Neural progenitor cell (in vitro differentiated cells): Measurements from ENCODE around the gene KLHL29. TPM values are rescaled to one million over a fixed set of nuclear protein-coding genes. Genes with fewer than 3 reads are reported as not detected.
"Not testable (repeated sequence)": the region's sequence is repeated elsewhere in the genome, so short reads cannot be mapped to it uniquely, and the experiment has no call there.

Experiments used
- DNase-seq: peaks from one replicate; pipeline ENCODE4 v3.0.0-alpha.2; 2016; ENCODE audit warnings: low spot score
- H2AFZ ChIP-seq: fragments of 200-600 bp; sonication (generic); replicated peaks from 2 replicates; pipeline ENCODE4 v1.6.1; 2016; ENCODE audit warnings: antibody characterized with exemption
- H3F3A ChIP-seq: fragments of 200-600 bp; sonication (generic); 2 replicates; pipeline ENCODE4 v1.6.1; 2016; ENCODE audit warnings: antibody characterized with exemption, low read depth
- H3K27ac ChIP-seq: fragments of 200-600 bp; sonication (generic); 2 replicates; pipeline ENCODE4 v1.5.1; 2016; ENCODE audit warnings: mild to moderate bottlenecking
- H3K27me3 ChIP-seq: fragments of 200-600 bp; sonication (generic); 2 replicates; pipeline ENCODE4 v1.6.1; 2016; ENCODE audit warnings: mild to moderate bottlenecking, moderate library complexity
- H3K36me3 ChIP-seq: fragments of 200-600 bp; sonication (generic); 2 replicates; pipeline ENCODE4 v1.5.1; 2016
- H3K4me1 ChIP-seq: fragments of 200-600 bp; sonication (generic); 2 replicates; pipeline ENCODE4 v1.6.1; 2016; ENCODE audit warnings: mixed run types
- H3K4me2 ChIP-seq: fragments of 200-600 bp; sonication (generic); 2 replicates; pipeline ENCODE4 v1.6.1; 2016
- H3K4me3 ChIP-seq: fragments of 200-600 bp; sonication (generic); 2 replicates; pipeline ENCODE4 v1.5.1; 2016
- H3K79me2 ChIP-seq: fragments of 200-600 bp; sonication (generic); 2 replicates; pipeline ENCODE4 v1.6.1; 2016; ENCODE audit warnings: low read depth
- H3K9ac ChIP-seq: fragments of 200-600 bp; sonication (generic); 2 replicates; pipeline ENCODE4 v1.6.1; 2016
- H3K9me3 ChIP-seq: fragments of 200-600 bp; sonication (generic); 2 replicates; pipeline ENCODE4 v1.5.1; 2016; ENCODE audit warnings: low read depth
- H4K20me1 ChIP-seq: fragments of 200-600 bp; sonication (generic); 2 replicates; pipeline ENCODE4 v1.6.1; 2016; ENCODE audit warnings: low read depth
- H3K27ac Mint-ChIP-seq: 3 replicates; pipeline ENCODE4 v1.8.0; 2021; ENCODE audit warnings: mixed read lengths
- H3K27me3 Mint-ChIP-seq: 2 replicates; pipeline ENCODE4 v1.8.0; 2022; ENCODE audit warnings: low read depth, mild to moderate bottlenecking, inconsistent platforms, moderate library complexity, mixed read lengths; ENCODE audit not compliant: insufficient read depth
- H3K36me3 Mint-ChIP-seq: 3 replicates; pipeline ENCODE4 v1.8.0; 2021; ENCODE audit warnings: mixed read lengths
- H3K4me1 Mint-ChIP-seq: 3 replicates; pipeline ENCODE4 v1.8.0; 2021; ENCODE audit warnings: mixed read lengths
- H3K4me3 Mint-ChIP-seq: 3 replicates; pipeline ENCODE4 v1.8.0; 2021; ENCODE audit warnings: mild to moderate bottlenecking, moderate library complexity, mixed read lengths
- H3K9me3 Mint-ChIP-seq: 3 replicates; pipeline ENCODE4 v1.8.0; 2020; ENCODE audit warnings: mixed read lengths
- EZH2 ChIP-seq: fragments of 200-600 bp; sonication (generic); IDR thresholded peaks from 2 replicates; pipeline ENCODE4 v1.6.1; 2017; ENCODE audit warnings: antibody characterized with exemption, mild to moderate bottlenecking, moderate library complexity
- EZH2phosphoT487 ChIP-seq: fragments of 200-600 bp; sonication (generic); IDR thresholded peaks from 2 replicates; pipeline ENCODE4 v1.6.1; 2017; ENCODE audit warnings: antibody characterized with exemption
- total RNA-seq: library from RNA; depleted of rRNA; stranded (reverse); fragments of >200 nt; gene quantifications from 2 replicates; pipeline ENCODE4 v1.2.3, GENCODE V29; 2015; ENCODE audit warnings: low replicate concordance
- TF ChIP-seq, protein P1 (sequence below): fragments of 200-600 bp; sonication (generic); IDR thresholded peaks from 2 replicates; pipeline ENCODE4 v1.5.1; 2017; ENCODE audit warnings: antibody characterized with exemption, mild to moderate bottlenecking

The KLHL29 gene
- total RNA-seq, 1 donor from 2014 or later, result 1.6 TPM

DNA sequence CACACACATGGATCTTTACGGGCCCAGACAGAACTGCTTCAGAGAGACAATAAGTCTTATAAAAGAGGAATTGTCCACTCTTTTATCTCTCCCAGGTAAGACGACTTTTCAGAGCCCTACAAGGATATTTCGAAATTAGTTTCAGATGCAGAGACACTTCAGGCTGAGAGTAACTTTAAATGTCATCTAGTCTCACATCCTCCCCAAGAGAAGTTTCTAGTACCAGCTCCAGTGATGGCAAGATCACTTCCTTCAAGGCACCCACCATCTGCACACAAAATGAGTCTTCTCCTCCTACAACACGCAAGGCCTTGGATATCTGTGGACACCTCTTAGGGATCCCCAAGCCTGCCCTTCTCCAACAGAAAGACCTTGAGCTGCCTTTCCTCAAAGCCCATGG, 39.0 kb upstream of the KLHL29 start:
- no peak for TF ChIP-seq EZH2
- TF ChIP-seq, protein P1, sequence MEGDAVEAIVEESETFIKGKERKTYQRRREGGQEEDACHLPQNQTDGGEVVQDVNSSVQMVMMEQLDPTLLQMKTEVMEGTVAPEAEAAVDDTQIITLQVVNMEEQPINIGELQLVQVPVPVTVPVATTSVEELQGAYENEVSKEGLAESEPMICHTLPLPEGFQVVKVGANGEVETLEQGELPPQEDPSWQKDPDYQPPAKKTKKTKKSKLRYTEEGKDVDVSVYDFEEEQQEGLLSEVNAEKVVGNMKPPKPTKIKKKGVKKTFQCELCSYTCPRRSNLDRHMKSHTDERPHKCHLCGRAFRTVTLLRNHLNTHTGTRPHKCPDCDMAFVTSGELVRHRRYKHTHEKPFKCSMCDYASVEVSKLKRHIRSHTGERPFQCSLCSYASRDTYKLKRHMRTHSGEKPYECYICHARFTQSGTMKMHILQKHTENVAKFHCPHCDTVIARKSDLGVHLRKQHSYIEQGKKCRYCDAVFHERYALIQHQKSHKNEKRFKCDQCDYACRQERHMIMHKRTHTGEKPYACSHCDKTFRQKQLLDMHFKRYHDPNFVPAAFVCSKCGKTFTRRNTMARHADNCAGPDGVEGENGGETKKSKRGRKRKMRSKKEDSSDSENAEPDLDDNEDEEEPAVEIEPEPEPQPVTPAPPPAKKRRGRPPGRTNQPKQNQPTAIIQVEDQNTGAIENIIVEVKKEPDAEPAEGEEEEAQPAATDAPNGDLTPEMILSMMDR, result no peak
- TF ChIP-seq EZH2phosphoT487, result no peak
- Histone ChIP-seq H2AFZ (no peak overlapping the region), H3K4me1 (no peaks in the 10 kb centered on the region), H3K27me3 (no peaks in the 10 kb centered on the region), H3F3A (no peaks in the 10 kb centered on the region), H3K79me2 (no peaks in the 10 kb centered on the region), H3K36me3 (no peaks in the 10 kb centered on the region), H4K20me1 (no peaks in the 10 kb centered on the region), H3K4me2 (no peak overlapping the region), H3K4me3 (no peak overlapping the region), H3K9ac (no peak overlapping the region), H3K9me3 (no peaks in the 10 kb centered on the region), H3K27ac (no peak overlapping the region)
- H3K27ac Mint-ChIP-seq, result no peak overlapping the region
- peaks cover 4% of the 10 kb centered on the region for H3K27me3 Mint-ChIP-seq
- no peak overlapping the region for H3K4me3 Mint-ChIP-seq
- H3K36me3 Mint-ChIP-seq, result no peaks in the 10 kb centered on the region
- H3K9me3 Mint-ChIP-seq, result peaks cover 5% of the 10 kb centered on the region
- H3K4me1 Mint-ChIP-seq, result peaks cover 16% of the 10 kb centered on the region
- no peak for DNase-seq

DNA sequence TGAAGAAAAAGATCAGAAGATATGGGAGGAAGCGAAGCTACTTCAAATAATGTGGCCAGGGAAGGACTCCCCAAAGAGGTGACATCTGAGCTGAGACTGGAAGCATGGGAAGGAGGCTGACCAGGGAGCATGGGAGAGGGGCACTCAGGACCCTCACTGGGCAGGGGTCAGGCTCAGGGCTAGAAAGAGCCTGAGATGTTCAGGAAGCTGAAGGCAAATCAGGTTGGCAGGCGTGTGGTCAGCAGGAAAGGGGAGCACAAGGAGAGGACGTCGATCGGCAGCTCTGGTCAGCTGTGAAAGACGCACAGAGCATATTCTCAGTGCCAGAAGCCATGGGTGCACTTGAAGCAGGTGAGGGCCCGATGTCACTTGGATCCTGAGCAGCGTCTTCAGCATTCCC, 38.2 kb upstream of the KLHL29 start:
- no peaks in the 10 kb centered on the region for H3K4me1 ChIP-seq
- H4K20me1 ChIP-seq, result no peaks in the 10 kb centered on the region
- no peak overlapping the region for H3K9ac ChIP-seq
- H3K4me1 Mint-ChIP-seq, result peaks cover 20% of the 10 kb centered on the region
- H3K4me3 Mint-ChIP-seq, result no peak overlapping the region
- no peaks in the 10 kb centered on the region for H3K27me3 ChIP-seq
- no peak overlapping the region for H2AFZ ChIP-seq
- no peaks in the 10 kb centered on the region for H3K36me3 ChIP-seq
- H3K27me3 Mint-ChIP-seq, result peaks cover 4% of the 10 kb centered on the region
- H3K27ac ChIP-seq, result no peak overlapping the region
- H3K4me2 ChIP-seq, result no peak overlapping the region
- no peaks in the 10 kb centered on the region for H3K9me3 ChIP-seq
- peaks cover 3% of the 10 kb centered on the region for H3K9me3 Mint-ChIP-seq
- no peaks in the 10 kb centered on the region for H3K79me2 ChIP-seq
- H3K36me3 Mint-ChIP-seq, result no peaks in the 10 kb centered on the region
- no peaks in the 10 kb centered on the region for H3F3A ChIP-seq
- no peak for DNase-seq
- TF ChIP-seq, protein P1, result no peak
- TF ChIP-seq EZH2 (no peak), EZH2phosphoT487 (no peak)
- no peak overlapping the region for H3K4me3 ChIP-seq
- H3K27ac Mint-ChIP-seq, result no peak overlapping the region

DNA sequence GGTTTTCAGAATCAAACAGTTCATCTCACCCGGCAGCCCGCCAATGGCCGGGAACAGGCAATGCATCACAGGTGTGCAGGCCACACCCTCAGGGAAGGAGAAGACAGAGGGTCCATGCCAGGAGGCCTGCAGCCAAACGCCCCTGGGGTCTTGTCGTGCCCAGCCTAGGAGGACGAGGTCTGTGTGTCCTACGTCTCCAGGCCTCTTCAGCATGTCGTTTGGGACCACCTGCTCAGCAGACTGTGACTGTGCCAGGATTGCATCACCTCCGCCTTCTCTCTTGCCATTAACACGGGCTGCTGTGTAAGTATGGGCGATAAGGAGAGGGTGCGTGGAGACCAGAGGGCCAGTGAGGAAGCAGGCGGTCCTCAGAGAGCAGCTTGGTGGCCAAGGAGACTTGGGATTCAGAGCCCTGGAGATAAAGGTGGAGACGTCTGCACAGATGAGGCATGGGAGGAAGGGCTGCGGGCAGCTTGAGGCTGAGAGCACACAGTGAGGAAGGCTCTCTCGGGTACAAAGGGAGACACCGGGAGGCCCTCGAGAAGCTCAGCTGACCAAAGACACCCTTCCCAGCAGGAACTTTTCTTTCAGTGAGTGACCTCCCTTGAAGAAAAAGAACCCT, 37.4 kb upstream of the KLHL29 start:
- Histone ChIP-seq H3K27ac (no peak overlapping the region), H3K27me3 (peaks cover 4% of the 10 kb centered on the region), H4K20me1 (no peaks in the 10 kb centered on the region), H3K9me3 (no peaks in the 10 kb centered on the region), H3F3A (no peaks in the 10 kb centered on the region), H3K4me3 (no peak overlapping the region), H2AFZ (no peak overlapping the region), H3K4me2 (no peak overlapping the region), H3K36me3 (no peaks in the 10 kb centered on the region), H3K79me2 (no peaks in the 10 kb centered on the region), H3K4me1 (no peaks in the 10 kb centered on the region), H3K9ac (no peak overlapping the region)
- TF ChIP-seq EZH2phosphoT487, result no peak
- no peak for TF ChIP-seq EZH2
- TF ChIP-seq, protein P1, result no peak
- DNase-seq, result no peak
- H3K36me3 Mint-ChIP-seq, result no peaks in the 10 kb centered on the region
- no peak overlapping the region for H3K4me3 Mint-ChIP-seq
- peaks cover 24% of the 10 kb centered on the region for H3K4me1 Mint-ChIP-seq
- no peaks in the 10 kb centered on the region for H3K9me3 Mint-ChIP-seq
- peak overlapping the region; percentile 91 for H3K27ac Mint-ChIP-seq
- peaks cover 2% of the 10 kb centered on the region for H3K27me3 Mint-ChIP-seq

DNA sequence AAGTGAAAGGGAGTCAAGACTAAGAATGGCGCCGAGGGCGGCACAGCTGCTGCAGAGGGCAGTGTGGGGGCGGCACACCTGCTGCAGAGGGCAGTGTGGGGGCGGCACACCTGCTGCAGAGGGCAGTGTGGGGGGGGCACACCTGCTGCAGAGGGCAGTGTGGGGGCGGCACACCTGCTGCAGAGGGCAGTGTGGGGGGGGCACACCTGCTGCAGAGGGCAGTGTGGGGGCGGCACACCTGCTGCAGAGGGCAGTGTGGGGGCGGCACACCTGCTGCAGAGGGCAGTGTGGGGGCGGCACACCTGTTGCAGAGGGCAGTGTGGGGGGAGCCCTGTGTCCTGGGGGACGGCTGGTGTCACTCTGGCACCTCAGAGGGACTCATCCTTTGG, 36.9 kb upstream of the KLHL29 start:
- not testable (repeated sequence) for H3K27ac ChIP-seq, H3K9ac ChIP-seq, H3K4me3 ChIP-seq, H3K9me3 Mint-ChIP-seq, H3K4me1 ChIP-seq, H3K36me3 Mint-ChIP-seq, H3F3A ChIP-seq, H3K27me3 Mint-ChIP-seq, H3K4me3 Mint-ChIP-seq, H4K20me1 ChIP-seq, H3K27me3 ChIP-seq, H3K9me3 ChIP-seq, H3K27ac Mint-ChIP-seq, H3K36me3 ChIP-seq, DNase-seq, H3K79me2 ChIP-seq, H2AFZ ChIP-seq, H3K4me2 ChIP-seq
- peaks cover 24% of the 10 kb centered on the region for H3K4me1 Mint-ChIP-seq
